ENCODE results near the gene GNB3. TPM values are rescaled to one million over a fixed set of nuclear protein-coding genes. Genes with fewer than 3 reads are reported as not detected.
A peak's percentile ranks its signal among the peaks of the same experiment; 100 is the strongest.

GNB3 gene
- total and polyA plus RNA-seq, 9 of the 15 experiments (the other 6 are each of a cell fraction or from before 2014, with no cell fraction given), result 1.4 to 5.8 (median 2.0) TPM

GRCh38 chr12:6850796-6851152 lies 10.0 kb downstream of the GNB3 start:
- POLR2A ChIA-PET, result interaction anchor here (1.2 to 7.4 kb wide), 7 partner anchors 10 to 127 kb away, joined by 3 to 174 read pairs (median 7); partner anchors contain the start of genes C12orf57, COPS7A, GNB3 and SPSB2
- Histone ChIP-seq H2AFZ (ENCODE audit: low read depth, low read length) (peak overlapping the region; percentile 46), H3K9me3 (replicated peaks; ENCODE audit: control insufficient read depth, insufficient read depth, low read depth, low read length) (no peaks in the 10 kb centered on the region), H3K4me3 (peak overlapping the region; percentile 79), H3K9ac (ENCODE audit: insufficient read depth in 1 of 2, low read depth in 2 of 2, low read length in 2 of 2) (peak overlapping the region; percentile 89 to 96), H3K4me2 (ENCODE audit: insufficient read depth, low read length) (peak overlapping the region; percentile 88), H3K4me1 (replicated peaks in 1 of 2; ENCODE audit: control insufficient read depth in 2 of 2, insufficient read depth in 2 of 2, low read length in 2 of 2) (peaks cover 12 to 18% of the 10 kb centered on the region in 2 experiments; a peak in 4 of 5 replicates), H4K20me1 (replicated peaks; ENCODE audit: control insufficient read depth, insufficient read depth, low read length) (no peaks in the 10 kb centered on the region; the same call in 1 of the 2 replicates), H3K27me3 (ENCODE audit: control insufficient read depth in 2 of 2, insufficient read depth in 2 of 2, low read length in 2 of 2) (no peaks in the 10 kb centered on the region), H3K27ac (ENCODE audit: extremely low read depth, low read depth, low read length) (peak overlapping the region; percentile 87), H3K36me3 (ENCODE audit: control insufficient read depth, insufficient read depth, low read length) (peaks cover 67% of the 10 kb centered on the region; the same call in 2 of the 3 replicates), H3K9me1 (ENCODE audit: control insufficient read depth, insufficient read depth, low read length) (peaks cover 3% of the 10 kb centered on the region), H3K79me2 (ENCODE audit: control insufficient read depth, insufficient read depth, low read length) (peaks cover 53% of the 10 kb centered on the region)
- FAIRE-seq, result no peak
- in situ Hi-C loops (cut with MboI), result no loop called here
- TSS peak; percentile 81 for BruUV-seq (replicated peaks)
- peak; percentile 26 to 52 (median 42) for DNase-seq (ENCODE audit: extremely low read depth in 1 of 4, low spot score in 3 of 4)
- 2% methylated on average over 16 of the region's 16 CpGs for WGBS (ENCODE audit: insufficient coverage, low coverage, missing lambda C conversion rate)
- intact Hi-C loops (cut with micrococcal nuclease), result no loop called here
- CTCF ChIA-PET (ENCODE audit: low intra/inter-chr PET ratio), result no interaction called here
- ATAC-seq, result no peak
- no peak for TF ChIP-seq MAFG (tag; conservative IDR thresholded peaks at IDR 0.05)
- no peak for TF ChIP-seq FIP1L1 (IDR thresholded peaks at IDR 0.05; ENCODE audit: low read depth, low read length, poor library complexity, severe bottlenecking)
- no peak for TF ChIP-seq PCBP1 (IDR thresholded peaks at IDR 0.05; ENCODE audit: low read depth, low read length, poor library complexity, severe bottlenecking)
- TF ChIP-seq CGGBP1 (CRISPR knock-in tag; IDR thresholded peaks at IDR 0.05), result no peak
- no peak; a peak in 1 of 4 replicates for TF ChIP-seq ZNF639 (CRISPR knock-in tag; conservative IDR thresholded peaks at IDR 0.05 in 1 of 2, IDR thresholded peaks at IDR 0.05 in 1 of 2)
- TF ChIP-seq ZNF583 (CRISPR knock-in tag; IDR thresholded peaks at IDR 0.05), result no peak
- TF ChIP-seq JUN (IDR thresholded peaks at IDR 0.05; ENCODE audit: borderline replicate concordance, low read depth, low read length), result no peak
- TF ChIP-seq JUN (CRISPR knock-in tag; IDR thresholded peaks at IDR 0.05; ENCODE audit: borderline replicate concordance), result no peak
- TF ChIP-seq E2F6 (IDR thresholded peaks at IDR 0.05; ENCODE audit: borderline replicate concordance in 1 of 2, extremely low read depth in 1 of 2, insufficient read depth in 1 of 2, insufficient read length in 1 of 2, low read depth in 1 of 2, low read length in 1 of 2, poor library complexity in 1 of 2, severe bottlenecking in 1 of 2), result peak in 1 of 2 experiments; percentile 7
- no peak for TF ChIP-seq THAP12 (CRISPR knock-in tag; IDR thresholded peaks at IDR 0.05)
- TF ChIP-seq DPF2 (IDR thresholded peaks at IDR 0.05), result no peak; the same call in 1 of the 2 replicates
- no peak for TF ChIP-seq COPS2 (conservative IDR thresholded peaks at IDR 0.05)
- no peak for TF ChIP-seq NCOA4 (IDR thresholded peaks at IDR 0.05; ENCODE audit: partially characterized antibody)
- no peak for TF ChIP-seq CHAMP1 (IDR thresholded peaks at IDR 0.05)

Measured in K562 (cell line).